HCT116 (cell line): Measurements from ENCODE around the gene BCAS4.

Source experiments
- CTCF ChIP-seq, 3 experiments: fragments of 200-600 bp in 1 of 3; sonication (generic) in 1 of 3; IDR thresholded peaks in 2 of 3; conservative IDR thresholded peaks in 1 of 3; 2 replicates each; pipeline ENCODE4 v1.5.1; 2012 to 2017; ENCODE audit warnings: low read depth in 2 of 3, low read length in 2 of 3, antibody characterized with exemption in 1 of 3, borderline replicate concordance in 1 of 3, control low read depth in 1 of 3, mild to moderate bottlenecking in 1 of 3, mixed read lengths in 1 of 3, mixed run types in 1 of 3, moderate library complexity in 1 of 3; ENCODE audit not compliant: insufficient read depth in 1 of 3
- TF ChIP-seq, protein P1 (sequence below): IDR thresholded peaks from 2 replicates; pipeline ENCODE4 v1.6.1; 2012

GRCh38 chr20:50898475-50898874 lies 103.6 kb downstream of the BCAS4 start:
- TF ChIP-seq, protein P1, sequence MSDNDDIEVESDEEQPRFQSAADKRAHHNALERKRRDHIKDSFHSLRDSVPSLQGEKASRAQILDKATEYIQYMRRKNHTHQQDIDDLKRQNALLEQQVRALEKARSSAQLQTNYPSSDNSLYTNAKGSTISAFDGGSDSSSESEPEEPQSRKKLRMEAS = no peak
- no peak for TF ChIP-seq CTCF (IDR thresholded peaks at IDR 0.05 in 2 of 3, conservative IDR thresholded peaks at IDR 0.05 in 1 of 3; ENCODE audit: borderline replicate concordance in 1 of 3, insufficient read depth in 1 of 3, low read depth in 2 of 3, low read length in 2 of 3)
